ENCODE data around the gene SLC39A1.

Gene SLC39A1

DNA sequence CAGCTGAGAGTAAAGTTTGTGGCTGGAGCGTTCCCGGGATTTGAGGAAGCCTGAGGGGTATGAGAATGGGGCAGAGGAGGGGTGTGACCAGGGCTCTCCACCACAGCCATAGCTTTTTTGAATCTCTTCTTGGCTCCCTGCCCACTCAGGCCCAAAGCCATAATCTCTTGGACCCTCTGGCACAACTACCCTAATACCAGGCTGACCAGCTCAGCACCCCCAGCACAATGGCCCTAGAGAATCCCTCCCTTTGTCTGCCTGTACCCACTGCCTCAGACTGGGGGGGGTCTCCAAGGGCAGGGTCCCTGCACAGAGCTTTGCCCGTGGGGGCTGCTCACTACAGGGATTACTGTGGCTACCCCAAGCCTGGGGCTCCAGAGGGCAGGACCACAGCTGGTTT lies 24.3 kb downstream of the SLC39A1 start:
- peaks cover 87% of the 10 kb centered on the region for H3K36me3 ChIP-seq (ENCODE audit: insufficient read depth, low read length)

DNA sequence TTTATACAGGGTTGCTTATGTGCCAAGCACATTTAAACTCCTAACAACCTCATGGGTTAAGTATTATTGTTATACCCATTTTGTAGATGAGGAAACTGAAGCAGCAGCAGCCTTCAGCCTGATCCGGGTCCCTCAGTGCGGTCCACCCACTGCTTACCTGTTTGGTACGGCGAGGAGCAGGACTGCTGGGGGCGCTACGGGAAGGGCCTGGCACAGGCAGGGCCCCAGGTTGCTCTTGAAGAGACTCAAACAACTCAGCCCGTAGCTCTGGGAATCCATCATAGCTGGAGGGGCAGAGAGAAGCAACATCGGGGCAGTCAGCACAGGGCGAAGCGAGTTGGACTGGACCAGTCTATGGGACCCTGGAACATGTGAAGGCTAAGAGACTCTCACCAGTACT lies 26.0 kb downstream of the SLC39A1 start:
- Histone ChIP-seq H3K79me2 (ENCODE audit: insufficient read depth, low read length) (no peaks in the 10 kb centered on the region), H2AFZ (ENCODE audit: low read depth, low read length) (no peak overlapping the region), H3K27me3 (ENCODE audit: insufficient read depth, low read length, poor library complexity) (no peaks in the 10 kb centered on the region), H3K27ac (ENCODE audit: low read length) (no peak overlapping the region), H3K9me3 (ENCODE audit: insufficient read depth, low read length, severe bottlenecking) (no peaks in the 10 kb centered on the region), H3K36me3 (ENCODE audit: insufficient read depth, low read length) (peaks cover 89% of the 10 kb centered on the region), H4K20me1 (ENCODE audit: insufficient read depth, low read length) (peaks cover 7% of the 10 kb centered on the region; the same call in 1 of the 2 replicates), H3K4me3 (ENCODE audit: low read depth in 1 of 2, low read length in 2 of 2) (no peak overlapping the region), H3K9ac (ENCODE audit: low read depth, low read length) (no peak overlapping the region), H3K4me2 (ENCODE audit: insufficient read depth, low read length) (no peak overlapping the region), H3K4me1 (ENCODE audit: insufficient read depth, low read length) (no peaks in the 10 kb centered on the region)
- DNase-seq (no peak), ATAC-seq (ENCODE audit: insufficient read depth, low read depth) (no peak)
- TF ChIP-seq, protein P1, sequence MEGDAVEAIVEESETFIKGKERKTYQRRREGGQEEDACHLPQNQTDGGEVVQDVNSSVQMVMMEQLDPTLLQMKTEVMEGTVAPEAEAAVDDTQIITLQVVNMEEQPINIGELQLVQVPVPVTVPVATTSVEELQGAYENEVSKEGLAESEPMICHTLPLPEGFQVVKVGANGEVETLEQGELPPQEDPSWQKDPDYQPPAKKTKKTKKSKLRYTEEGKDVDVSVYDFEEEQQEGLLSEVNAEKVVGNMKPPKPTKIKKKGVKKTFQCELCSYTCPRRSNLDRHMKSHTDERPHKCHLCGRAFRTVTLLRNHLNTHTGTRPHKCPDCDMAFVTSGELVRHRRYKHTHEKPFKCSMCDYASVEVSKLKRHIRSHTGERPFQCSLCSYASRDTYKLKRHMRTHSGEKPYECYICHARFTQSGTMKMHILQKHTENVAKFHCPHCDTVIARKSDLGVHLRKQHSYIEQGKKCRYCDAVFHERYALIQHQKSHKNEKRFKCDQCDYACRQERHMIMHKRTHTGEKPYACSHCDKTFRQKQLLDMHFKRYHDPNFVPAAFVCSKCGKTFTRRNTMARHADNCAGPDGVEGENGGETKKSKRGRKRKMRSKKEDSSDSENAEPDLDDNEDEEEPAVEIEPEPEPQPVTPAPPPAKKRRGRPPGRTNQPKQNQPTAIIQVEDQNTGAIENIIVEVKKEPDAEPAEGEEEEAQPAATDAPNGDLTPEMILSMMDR (IDR thresholded peaks at IDR 0.05; ENCODE audit: borderline replicate concordance, extremely low read depth, low read length, poor library complexity, severe bottlenecking), result no peak
- TF ChIP-seq EZH2 (IDR thresholded peaks at IDR 0.05; ENCODE audit: borderline replicate concordance, low read depth, low read length, severe bottlenecking), result no peak

More for the DNA sequence above, 24.3 kb downstream of the SLC39A1 start:
- H3K27ac ChIP-seq (ENCODE audit: low read length), result no peak overlapping the region
- no peak for DNase-seq
- no peaks in the 10 kb centered on the region for H3K9me3 ChIP-seq (ENCODE audit: insufficient read depth, low read length, severe bottlenecking)
- no peak overlapping the region for H3K4me3 ChIP-seq (ENCODE audit: low read depth in 1 of 2, low read length in 2 of 2)
- H4K20me1 ChIP-seq (ENCODE audit: insufficient read depth, low read length), result peaks cover 7% of the 10 kb centered on the region
- ATAC-seq (ENCODE audit: insufficient read depth, low read depth), result no peak
- no peak for TF ChIP-seq EZH2 (IDR thresholded peaks at IDR 0.05; ENCODE audit: borderline replicate concordance, low read depth, low read length, severe bottlenecking)
- TF ChIP-seq, protein P1 (IDR thresholded peaks at IDR 0.05; ENCODE audit: borderline replicate concordance, extremely low read depth, low read length, poor library complexity, severe bottlenecking), result no peak
- H3K27me3 ChIP-seq (ENCODE audit: insufficient read depth, low read length, poor library complexity), result no peaks in the 10 kb centered on the region
- H3K4me2 ChIP-seq (ENCODE audit: insufficient read depth, low read length), result no peak overlapping the region
- no peak overlapping the region for H3K9ac ChIP-seq (ENCODE audit: low read depth, low read length)
- no peak overlapping the region for H2AFZ ChIP-seq (ENCODE audit: low read depth, low read length)
- H3K4me1 ChIP-seq (ENCODE audit: insufficient read depth, low read length), result peaks cover 3% of the 10 kb centered on the region
- H3K79me2 ChIP-seq (ENCODE audit: insufficient read depth, low read length), result peaks cover 12% of the 10 kb centered on the region

DNA sequence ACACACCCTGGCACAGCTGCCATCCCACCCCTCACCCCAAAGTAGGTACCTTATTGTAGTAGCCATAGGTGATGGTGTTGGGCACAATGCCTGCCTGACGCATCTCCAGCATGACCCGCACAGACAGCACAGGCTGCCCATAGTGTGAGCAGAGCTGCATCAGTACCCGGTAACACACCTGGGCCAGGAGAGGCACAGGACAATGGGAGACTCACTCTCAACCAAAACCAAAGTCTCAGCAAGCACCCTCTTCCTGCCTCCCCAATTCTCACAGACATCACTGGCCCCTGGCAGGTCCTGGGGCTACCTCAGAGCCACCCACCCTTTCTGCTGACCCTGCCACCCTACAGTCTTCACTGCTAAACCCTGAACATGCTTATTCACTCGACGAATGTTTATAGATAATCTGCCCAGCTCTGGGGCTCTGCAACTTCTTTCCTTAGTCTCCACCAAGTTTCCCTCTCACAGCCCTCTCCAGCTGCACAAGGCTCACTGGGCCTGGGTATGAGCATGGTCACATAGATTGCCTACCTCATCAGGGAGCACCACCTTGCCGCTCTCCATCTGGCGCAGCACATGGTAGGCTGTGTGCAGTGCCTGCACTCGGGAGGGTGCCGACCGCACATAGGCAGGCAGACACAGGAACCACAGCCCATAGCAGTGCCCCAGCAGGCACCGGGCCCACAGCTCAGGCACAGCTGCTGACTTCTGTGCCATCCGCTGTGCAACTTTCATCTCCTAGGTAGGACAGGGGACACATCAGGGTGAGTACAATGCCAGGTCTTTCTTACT lies 27.1 kb downstream of the SLC39A1 start:
- no peak overlapping the region for H3K27ac ChIP-seq (ENCODE audit: low read length)
- no peak overlapping the region for H3K4me3 ChIP-seq (ENCODE audit: low read depth in 1 of 2, low read length in 2 of 2)
- DNase-seq (no peak), ATAC-seq (ENCODE audit: insufficient read depth, low read depth) (no peak)
- peaks cover 4% of the 10 kb centered on the region; the same call in 1 of the 2 replicates for H4K20me1 ChIP-seq (ENCODE audit: insufficient read depth, low read length)
- peaks cover 84% of the 10 kb centered on the region for H3K36me3 ChIP-seq (ENCODE audit: insufficient read depth, low read length)
- no peaks in the 10 kb centered on the region for H3K4me1 ChIP-seq (ENCODE audit: insufficient read depth, low read length)
- TF ChIP-seq EZH2 (IDR thresholded peaks at IDR 0.05; ENCODE audit: borderline replicate concordance, low read depth, low read length, severe bottlenecking), result no peak
- TF ChIP-seq, protein P1 (IDR thresholded peaks at IDR 0.05; ENCODE audit: borderline replicate concordance, extremely low read depth, low read length, poor library complexity, severe bottlenecking), result no peak
- no peaks in the 10 kb centered on the region for H3K79me2 ChIP-seq (ENCODE audit: insufficient read depth, low read length)
- H2AFZ ChIP-seq (ENCODE audit: low read depth, low read length), result no peak overlapping the region
- no peak overlapping the region for H3K9ac ChIP-seq (ENCODE audit: low read depth, low read length)
- H3K4me2 ChIP-seq (ENCODE audit: insufficient read depth, low read length), result no peak overlapping the region
- no peaks in the 10 kb centered on the region for H3K27me3 ChIP-seq (ENCODE audit: insufficient read depth, low read length, poor library complexity)
- no peaks in the 10 kb centered on the region for H3K9me3 ChIP-seq (ENCODE audit: insufficient read depth, low read length, severe bottlenecking)
